AG09309 (cell line): ENCODE measurements around the gene PTPN1.
A peak's percentile ranks its signal among the peaks of the same experiment; 100 is the strongest.

ENCODE experiments used
- DNase-seq: peaks from one replicate; pipeline ENCODE4 v3.0.0-alpha.2; 2010; ENCODE audit warnings: low read depth
- H3K4me3 ChIP-seq: 2 replicates; pipeline ENCODE4 v1.5.1; 2011; ENCODE audit warnings: mild to moderate bottlenecking, low read depth, low read length, moderate library complexity; ENCODE audit not compliant: control insufficient read depth
- TF ChIP-seq, protein P1 (sequence below): IDR thresholded peaks from 2 replicates; pipeline ENCODE4 v1.5.1; 2011; ENCODE audit warnings: mild to moderate bottlenecking, low read depth, low read length, inconsistent platforms; ENCODE audit not compliant: insufficient read depth, control insufficient read depth; ENCODE audit errors: missing control alignments

Gene PTPN1

DNA sequence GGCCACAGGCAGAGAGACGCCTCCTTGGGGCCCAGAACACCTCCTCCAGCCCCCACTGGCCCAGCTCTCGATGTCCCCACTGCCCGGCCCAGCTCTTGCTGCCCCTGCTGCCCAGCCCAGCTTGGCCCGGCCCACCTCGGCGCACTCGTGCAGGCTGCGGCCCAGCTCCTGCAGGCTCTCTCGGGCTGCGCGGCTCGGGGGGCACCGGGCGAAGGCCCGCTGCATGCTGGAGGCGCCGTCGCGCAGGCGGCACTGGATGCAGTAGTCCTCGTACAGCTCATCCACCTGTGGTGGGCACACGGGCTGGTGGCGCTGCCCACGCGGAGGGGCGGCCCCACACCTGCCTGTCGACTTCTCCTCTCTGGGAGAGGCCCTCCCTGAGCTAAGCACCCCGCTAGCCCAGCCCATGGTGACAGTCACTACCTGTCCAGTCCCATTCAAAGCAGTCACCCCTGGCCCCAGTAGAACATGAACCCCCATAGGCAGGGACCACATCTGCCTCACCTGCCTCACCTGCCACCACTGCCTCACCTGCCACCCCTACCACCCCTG, 99.3 kb downstream of the PTPN1 start:
- TF ChIP-seq, protein P1, sequence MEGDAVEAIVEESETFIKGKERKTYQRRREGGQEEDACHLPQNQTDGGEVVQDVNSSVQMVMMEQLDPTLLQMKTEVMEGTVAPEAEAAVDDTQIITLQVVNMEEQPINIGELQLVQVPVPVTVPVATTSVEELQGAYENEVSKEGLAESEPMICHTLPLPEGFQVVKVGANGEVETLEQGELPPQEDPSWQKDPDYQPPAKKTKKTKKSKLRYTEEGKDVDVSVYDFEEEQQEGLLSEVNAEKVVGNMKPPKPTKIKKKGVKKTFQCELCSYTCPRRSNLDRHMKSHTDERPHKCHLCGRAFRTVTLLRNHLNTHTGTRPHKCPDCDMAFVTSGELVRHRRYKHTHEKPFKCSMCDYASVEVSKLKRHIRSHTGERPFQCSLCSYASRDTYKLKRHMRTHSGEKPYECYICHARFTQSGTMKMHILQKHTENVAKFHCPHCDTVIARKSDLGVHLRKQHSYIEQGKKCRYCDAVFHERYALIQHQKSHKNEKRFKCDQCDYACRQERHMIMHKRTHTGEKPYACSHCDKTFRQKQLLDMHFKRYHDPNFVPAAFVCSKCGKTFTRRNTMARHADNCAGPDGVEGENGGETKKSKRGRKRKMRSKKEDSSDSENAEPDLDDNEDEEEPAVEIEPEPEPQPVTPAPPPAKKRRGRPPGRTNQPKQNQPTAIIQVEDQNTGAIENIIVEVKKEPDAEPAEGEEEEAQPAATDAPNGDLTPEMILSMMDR, result no peak
- H3K4me3 ChIP-seq, result no peak overlapping the region
- no peak for DNase-seq

DNA sequence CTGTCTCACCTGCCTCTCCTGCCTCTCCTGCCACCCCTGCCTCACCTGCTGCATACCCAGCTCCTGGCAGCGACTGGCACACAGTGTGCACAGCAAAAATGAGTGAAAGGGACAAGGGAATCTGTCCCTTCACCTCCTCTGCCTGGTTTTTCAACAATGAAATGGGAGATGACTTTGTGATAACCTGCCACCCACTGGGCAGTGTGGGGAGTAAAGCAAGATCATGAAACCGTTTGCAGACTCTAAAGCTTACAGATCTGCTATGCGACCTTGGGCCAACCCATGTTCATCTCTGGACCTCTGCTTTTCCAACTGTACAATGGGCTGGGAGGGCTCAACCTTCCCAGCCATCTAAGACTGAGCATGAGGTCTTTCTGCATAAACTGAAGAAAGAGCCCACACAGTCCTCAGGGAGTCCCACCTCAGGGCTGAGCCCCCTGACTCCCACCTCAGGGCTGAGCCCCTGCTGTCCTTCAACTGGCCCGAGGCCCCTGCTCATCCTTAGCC, 100.1 kb downstream of the PTPN1 start:
- no peak overlapping the region for H3K4me3 ChIP-seq
- DNase-seq, result no peak
- TF ChIP-seq, protein P1, result peak; percentile 9

DNA sequence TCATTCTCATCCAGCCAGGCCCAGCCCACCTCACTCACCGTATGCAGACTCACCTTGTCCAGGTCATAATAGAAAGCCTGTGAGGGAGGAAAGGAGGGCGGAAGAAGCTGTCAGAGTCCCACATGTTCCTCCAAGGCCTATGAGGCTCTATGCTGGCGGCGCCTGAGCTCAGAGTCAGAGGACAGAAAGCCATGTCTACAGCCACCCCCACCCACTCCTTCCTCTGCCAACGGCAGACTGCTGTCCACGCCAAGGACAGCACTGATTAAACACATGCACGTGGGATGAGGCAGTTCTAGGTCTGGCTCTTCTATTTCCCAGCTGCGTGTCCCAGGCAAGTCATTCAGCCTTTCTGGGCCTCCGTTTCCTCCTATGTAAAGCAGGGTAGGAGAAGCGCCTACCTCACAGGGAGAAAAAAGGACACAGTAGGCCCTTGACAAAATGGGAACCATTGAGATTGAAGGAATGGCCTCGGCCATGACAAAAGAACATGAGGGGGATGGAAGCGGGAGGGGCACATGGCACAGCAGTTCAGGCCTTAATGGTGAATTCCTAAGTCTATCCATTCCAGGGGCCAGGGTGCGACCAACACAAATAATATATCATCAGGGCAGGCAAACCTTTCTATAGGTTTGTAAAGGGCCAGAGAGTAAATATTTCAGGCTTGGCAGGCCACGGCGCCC, 101.1 kb downstream of the PTPN1 start:
- no peak for DNase-seq
- no peak overlapping the region for H3K4me3 ChIP-seq
- TF ChIP-seq, protein P1, result no peak

DNA sequence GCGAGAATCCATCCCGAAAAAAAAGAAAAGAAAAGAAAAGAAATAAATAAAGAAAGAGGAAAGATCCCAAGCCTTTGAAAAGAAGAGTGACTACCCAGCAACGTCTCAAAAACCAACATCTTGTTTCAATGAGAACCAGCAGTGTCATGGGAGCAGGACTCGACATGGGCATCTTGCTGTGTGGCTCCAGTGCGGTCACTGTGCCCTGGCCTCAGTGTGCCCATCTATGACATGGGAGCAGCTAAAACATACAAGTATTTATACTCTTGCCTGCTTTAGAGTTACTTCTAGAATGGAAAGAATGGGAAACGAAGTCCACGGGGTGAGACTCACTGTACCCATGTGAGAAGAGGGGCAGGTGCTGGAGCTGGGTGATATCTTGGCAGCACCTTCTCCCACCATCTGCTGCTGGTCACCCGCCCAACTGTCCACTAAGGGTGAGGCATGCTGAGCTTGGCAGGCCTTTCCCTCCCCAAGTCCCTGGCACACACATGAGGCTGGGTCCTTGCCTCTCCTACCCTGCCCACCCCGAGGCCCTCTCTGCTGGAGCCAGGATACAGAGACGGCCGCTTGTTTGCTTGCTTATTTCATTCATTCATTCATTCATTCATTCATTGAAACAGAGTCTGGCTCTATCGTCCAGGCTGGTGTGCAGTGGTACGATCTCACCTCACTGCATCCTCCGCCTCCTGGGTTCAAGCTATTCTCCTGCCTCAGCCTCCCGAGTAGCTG, 103.4 kb downstream of the PTPN1 start:
- TF ChIP-seq, protein P1, result no peak
- DNase-seq, result no peak

DNA sequence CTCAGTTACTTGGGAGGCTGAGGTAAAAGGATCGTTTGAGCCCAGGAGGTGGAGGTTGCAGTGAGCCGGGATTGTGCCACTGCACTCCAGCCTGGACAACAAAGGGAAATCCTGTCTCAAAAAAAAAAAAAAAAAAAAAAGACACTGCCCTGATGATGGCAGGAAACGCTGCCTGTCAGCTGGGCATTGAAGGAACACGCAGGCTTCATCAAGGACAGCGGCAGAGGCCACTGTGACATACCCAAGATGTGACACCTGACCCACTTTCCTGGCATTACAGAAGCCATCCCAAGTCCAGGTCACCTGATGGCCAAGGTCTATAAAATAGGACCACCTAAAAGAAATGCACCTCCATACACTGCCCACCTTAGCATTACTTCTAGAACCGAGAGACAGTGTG, 105.2 kb downstream of the PTPN1 start:
- TF ChIP-seq, protein P1, result no peak
- no peak for DNase-seq
- H3K4me3 ChIP-seq, result no peak overlapping the region

More for the DNA sequence above, 103.4 kb downstream of the PTPN1 start:
- no peak overlapping the region for H3K4me3 ChIP-seq

DNA sequence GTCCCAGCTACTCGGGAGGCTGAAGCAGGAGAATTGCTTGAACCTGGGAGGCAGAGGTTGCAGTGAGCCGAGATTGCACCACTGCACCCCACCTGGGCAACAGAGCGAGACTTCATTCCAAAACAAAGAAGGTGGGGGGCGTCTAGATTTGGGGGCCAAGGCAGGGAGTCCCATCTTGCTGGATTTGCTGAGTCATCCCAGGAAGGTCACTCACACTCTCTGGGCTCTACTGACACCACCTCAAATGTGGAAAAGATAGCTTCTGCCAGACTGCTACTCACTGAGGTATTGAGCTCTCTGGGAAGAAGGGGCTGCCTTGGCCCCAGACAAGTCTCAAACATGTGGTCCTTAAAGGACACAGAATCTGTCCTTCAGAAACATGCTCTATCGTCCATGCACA, 106.8 kb downstream of the PTPN1 start:
- TF ChIP-seq, protein P1, result no peak

More for the DNA sequence above, 106.8 kb downstream of the PTPN1 start:
- no peak overlapping the region for H3K4me3 ChIP-seq
- DNase-seq, result no peak
